HepG2 (cell line): ENCODE results near the gene ANKRD2. TPM values are rescaled to one million over a fixed set of nuclear protein-coding genes. Genes with fewer than 3 reads are reported as not detected.

Experiments used
- ATAC-seq: fragments of 200-7000 bp; cut with Tn5 transposase; 3 replicates; pipeline ENCODE4 v1.9.1; 2020; ENCODE audit warnings: mild to moderate bottlenecking, moderate library complexity
- BruUV-seq: library from RNA; stranded (reverse); fragments of 400-500 nt; replicated peaks from 2 replicates; lab custom pipeline; 2021; lab: Mats Ljungman, UMichigan
- CTCF ChIA-PET: fragments of 300-600 bp; formaldehyde crosslinking; extraction: SDS; loops from one replicate; lab custom pipeline; 2021; ENCODE audit warnings: low total read pairs, inconsistent platforms, low intra/inter-chr PET ratio; lab: Yijun Ruan, JAX
- POLR2A ChIA-PET: fragments of 350-600 bp; sonication (Branson Sonifier 250); formaldehyde crosslinking; loops from one replicate; lab custom pipeline; 2020; ENCODE audit warnings: antibody characterized with exemption, inconsistent platforms; lab: Yijun Ruan, JAX
- DNase-seq: peaks from one replicate; pipeline ENCODE4 v3.0.0-alpha.2; 2015; ENCODE audit warnings: low spot score
- FAIRE-seq: peaks from 3 replicates; lab custom pipeline; 2011; peaks lifted over from hg19 to GRCh38; lab: Jason Lieb, UNC
- H2AFZ ChIP-seq: one replicate; pipeline ENCODE4 v1.6.1; 2011; ENCODE audit warnings: low read length, inconsistent platforms
- H3K27ac ChIP-seq: fragments of 300-600 bp; 3 replicates; pipeline ENCODE4 v1.8.0; 2011; ENCODE audit warnings: mixed run types, mild to moderate bottlenecking, mixed read lengths, low read length, inconsistent platforms; ENCODE audit not compliant: insufficient read depth; ENCODE audit errors: extremely low read length
- H3K27me3 ChIP-seq, 2 experiments: fragments of 200-600 bp in 1 of 2; 2 replicates in 1 of 2; 3 replicates in 1 of 2; pipeline versions ENCODE4 v1.6.0 to v1.8.0; 2011; ENCODE audit warnings: low read length in 2 of 2, mild to moderate bottlenecking in 2 of 2, moderate library complexity in 2 of 2, inconsistent platforms in 1 of 2; ENCODE audit not compliant: insufficient read depth in 2 of 2, control insufficient read depth in 1 of 2
- H3K36me3 ChIP-seq, 2 experiments: fragments of 200-600 bp in 1 of 2; replicated peaks in 1 of 2; 2 replicates in 1 of 2; 3 replicates in 1 of 2; pipeline versions ENCODE4 v1.5.1 to v1.8.0; 2011; ENCODE audit warnings: low read length in 2 of 2, inconsistent platforms in 1 of 2; ENCODE audit not compliant: insufficient read depth in 2 of 2, control insufficient read depth in 1 of 2
- H3K4me1 ChIP-seq: 2 replicates; pipeline ENCODE4 v1.5.1; 2012; ENCODE audit warnings: low read length, inconsistent platforms; ENCODE audit not compliant: insufficient read depth
- H3K4me2 ChIP-seq: 2 replicates; pipeline ENCODE4 v1.6.0; 2011; ENCODE audit warnings: low read depth, low read length, inconsistent platforms
- H3K4me3 ChIP-seq, 3 experiments: fragments of 200-600 bp in 1 of 3; sonication (generic), shearing (Covaris generic) in 1 of 3; replicated peaks in 1 of 3; 2 replicates each; pipeline ENCODE4 v1.5.1; 2011 to 2016; ENCODE audit warnings: low read length in 3 of 3, inconsistent platforms in 2 of 3, low read depth in 2 of 3, mild to moderate bottlenecking in 2 of 3, control low read depth in 1 of 3, mixed read lengths in 1 of 3; ENCODE audit not compliant: insufficient read depth in 1 of 3
- H3K79me2 ChIP-seq: one replicate; pipeline ENCODE4 v1.6.1; 2011; ENCODE audit warnings: low read length, inconsistent platforms; ENCODE audit not compliant: insufficient read depth
- H3K9ac ChIP-seq: 2 replicates; pipeline ENCODE4 v1.6.0; 2011; ENCODE audit warnings: mild to moderate bottlenecking, low read depth, low read length, inconsistent platforms; ENCODE audit not compliant: insufficient read depth
- H3K9me3 ChIP-seq: 2 replicates; pipeline ENCODE4 v1.5.1; 2012; ENCODE audit warnings: mild to moderate bottlenecking, low read length
- H4K20me1 ChIP-seq: 2 replicates; pipeline ENCODE4 v1.6.0; 2011; ENCODE audit warnings: inconsistent platforms, mild to moderate bottlenecking, low read length, moderate library complexity; ENCODE audit not compliant: insufficient read depth
- KAT2B ChIP-seq: fragments of 150-350 bp; IDR thresholded peaks from 2 replicates; pipeline ENCODE4 v1.6.1; 2014; ENCODE audit warnings: low read depth, low read length, borderline replicate concordance
- ZNF687 ChIP-seq: sonication (generic); formaldehyde crosslinking; IDR thresholded peaks from 2 replicates; pipeline ENCODE4 v1.5.1; 2020; ENCODE audit warnings: mild to moderate bottlenecking, missing genetic modification reagents, moderate library complexity
- WGBS: methylation state at CpG from one replicate; pipeline ENCODE4 v1.1.6; 2017; ENCODE audit warnings: low lambda C conversion rate; 5-methylcytosine and 5-hydroxymethylcytosine counted together
- in situ Hi-C: cut with HindIII; loops from 2 replicates; pipeline ENCODE4 v1.10.0; 2017; ENCODE audit warnings: low pct_unique_long_range_greater_than_20kb; ENCODE audit not compliant: extremely low pct_ligation_motif_present
- intact Hi-C: fragments of 100-400 bp; cut with micrococcal nuclease; formaldehyde crosslinking; loops from one replicate; pipeline ENCODE4 v1.10.0; 2022; ENCODE audit not compliant: unreplicated experiment
- polyA plus RNA-seq, 8 experiments: library from polyadenylated mRNA; depleted of rRNA in 3 of 8; stranded (reverse) in 7 of 8; unstranded in 1 of 8; fragments of >200 nt; fragmentation: Illumina TruSeq in 4 of 8; extraction: Trizol in 4 of 8; gene quantifications; 2 replicates each; pipeline versions ENCODE4 v1.2.1 to v1.2.3, GENCODE V29; 2011 to 2016; ENCODE audit warnings: low read depth in 4 of 8, missing spikeins in 1 of 8, mixed read lengths in 1 of 8; ENCODE audit not compliant: insufficient read depth in 1 of 8
- total RNA-seq, 5 experiments: library from RNA; depleted of rRNA; stranded (reverse); fragments of >200 nt; fragmentation: Illumina TruSeq; extraction: Trizol; gene quantifications; 2 replicates each; pipeline ENCODE4 v1.2.3, GENCODE V29; 2016; ENCODE audit warnings: low read depth in 1 of 5

The ANKRD2 gene
- total and polyA plus RNA-seq, 2 of the 13 experiments (the other 11 are each of a cell fraction or from before 2014, with no cell fraction given): not detected

GRCh38 chr10:97590082-97590747 is 17.6 kb downstream of the ANKRD2 start:
- intact Hi-C loops: no loop called here
- no TSS peak for BruUV-seq
- DNase-seq (no peak), ATAC-seq (no peak), FAIRE-seq (no peak)
- in situ Hi-C loops: no loop called here
- Histone ChIP-seq H3K9ac (no peak overlapping the region), H3K27me3 (no peaks in the 10 kb centered on the region), H3K4me3 (no peak overlapping the region), H3K79me2 (peaks cover 3% of the 10 kb centered on the region), H4K20me1 (no peaks in the 10 kb centered on the region), H3K9me3 (no peaks in the 10 kb centered on the region), H3K4me1 (peaks cover 52% of the 10 kb centered on the region), H3K4me2 (no peak overlapping the region), H2AFZ (no peak overlapping the region), H3K36me3 (no peaks in the 10 kb centered on the region; a peak in 1 of 5 replicates), H3K27ac (no peak overlapping the region)
- POLR2A ChIA-PET: no interaction called here
- CTCF ChIA-PET: no interaction called here
- TF ChIP-seq KAT2B: no peak
- TF ChIP-seq ZNF687 (CRISPR knock-in tag): peak; percentile 8; the same call in 1 of the 2 replicates
- WGBS: 92% methylated on average over 10 of the region's 15 CpGs
